Measurements from ENCODE around the gene CD207. TPM values are rescaled to one million over a fixed set of nuclear protein-coding genes. Genes with fewer than 3 reads are reported as not detected.

Gene CD207
- total and polyA plus RNA-seq, 7 donors, result 0.06 to 0.71 (median 0.27) TPM; not detected in 4

GRCh38 chr2:70870790-70871189, 35.2 kb upstream of the CD207 start:
- H3K36me3 ChIP-seq, result no peaks in the 10 kb centered on the region
- no peak for DNase-seq
- H3K27me3 ChIP-seq, result peaks cover 6 to 46% (median 7%) of the 10 kb centered on the region in 3 donors
- WGBS, 2 donors, result 53 to 65% methylated on average over 5 of the region's 5 CpGs
- H3K27ac ChIP-seq, result no peak overlapping the region
- TF ChIP-seq EP300 (IDR thresholded peaks at IDR 0.05) (no peak), POLR2A (IDR thresholded peaks at IDR 0.05) (no peak), CTCF (IDR thresholded peaks at IDR 0.05) (no peak), POLR2AphosphoS5 (IDR thresholded peaks at IDR 0.05) (no peak)
- peaks cover 0 to 10% (median 8%) of the 10 kb centered on the region in 4 donors for H3K4me1 ChIP-seq
- H3K4me3 ChIP-seq, result no peak overlapping the region
- intact Hi-C loops (cut with DNase I), result loop anchor here (1.0 to 2.0 kb wide), 2 partner anchors 50 to 77 kb away; no protein-coding TSS in a partner anchor
- no peaks in the 10 kb centered on the region for H3K9me3 ChIP-seq

- intact Hi-C loops (cut with DNase I), result no loop called here
These were observed 33.4 kb upstream of the CD207 start for GRCh38 chr2:70868970-70869369.

GRCh38 chr2:70861777-70862625, 26.4 kb upstream of the CD207 start:
- H3K9me3 ChIP-seq, result no peaks in the 10 kb centered on the region
- no peak overlapping the region for H3K27ac ChIP-seq
- DNase-seq, result peak; percentile 82
- H3K4me3 ChIP-seq, result no peak overlapping the region
- H3K36me3 ChIP-seq, result no peaks in the 10 kb centered on the region
- peaks cover 6 to 46% (median 15%) of the 10 kb centered on the region in 3 donors for H3K27me3 ChIP-seq
- TF ChIP-seq POLR2A (IDR thresholded peaks at IDR 0.05), result no peak
- TF ChIP-seq CTCF (IDR thresholded peaks at IDR 0.05), result peak; percentile 30 to 95 (median 66)
- TF ChIP-seq POLR2AphosphoS5 (IDR thresholded peaks at IDR 0.05), result no peak
- no peak for TF ChIP-seq EP300 (IDR thresholded peaks at IDR 0.05)
- H3K4me1 ChIP-seq, result peaks cover 0 to 6% (median 0%) of the 10 kb centered on the region in 4 donors
- 27 to 32% methylated on average over 21 of the region's 21 CpGs for WGBS, 2 donors
- intact Hi-C loops (cut with DNase I), result loop anchor here (2.0 kb wide), 1 partner anchor 85 kb away; no protein-coding TSS in a partner anchor

More at GRCh38 chr2:70868970-70869369, 33.4 kb upstream of the CD207 start:
- no peak for DNase-seq
- TF ChIP-seq POLR2AphosphoS5 (IDR thresholded peaks at IDR 0.05) (no peak), POLR2A (IDR thresholded peaks at IDR 0.05) (no peak), EP300 (IDR thresholded peaks at IDR 0.05) (no peak), CTCF (IDR thresholded peaks at IDR 0.05) (no peak)
- no peaks in the 10 kb centered on the region for H3K36me3 ChIP-seq
- H3K27ac ChIP-seq, result no peak overlapping the region
- peaks cover 0 to 10% (median 8%) of the 10 kb centered on the region in 4 donors for H3K4me1 ChIP-seq
- WGBS, 2 donors, result 80 to 84% methylated on average over 1 of the region's 1 CpG
- no peak overlapping the region for H3K4me3 ChIP-seq
- peaks cover 7 to 39% (median 10%) of the 10 kb centered on the region in 3 donors for H3K27me3 ChIP-seq
- no peaks in the 10 kb centered on the region for H3K9me3 ChIP-seq

- Histone ChIP-seq H3K4me3 (no peak overlapping the region), H3K9me3 (no peaks in the 10 kb centered on the region), H3K27me3 (peaks cover 0 to 6% (median 6%) of the 10 kb centered on the region in 3 donors), H3K36me3 (no peaks in the 10 kb centered on the region), H3K4me1 (no peaks in the 10 kb centered on the region), H3K27ac (no peak overlapping the region)
- TF ChIP-seq EP300 (IDR thresholded peaks at IDR 0.05) (no peak), POLR2AphosphoS5 (IDR thresholded peaks at IDR 0.05) (no peak), POLR2A (IDR thresholded peaks at IDR 0.05) (no peak), CTCF (IDR thresholded peaks at IDR 0.05) (no peak)
- 79% methylated on average over 1 of the region's 1 CpG for WGBS, 2 donors
- DNase-seq, result no peak
- intact Hi-C loops (cut with DNase I), result no loop called here
These were observed 20.1 kb upstream of the CD207 start for GRCh38 chr2:70855667-70856066.

Measured in sigmoid colon (tissue), 7 donors.